ENCODE data around the gene FOXP3. TPM values are rescaled to one million over a fixed set of nuclear protein-coding genes. Genes with fewer than 3 reads are reported as not detected.
A peak's percentile ranks its signal among the peaks of the same experiment; 100 is the strongest.
"Not testable (repeated sequence)": the region's sequence is repeated elsewhere in the genome, so short reads cannot be mapped to it uniquely, and the experiment has no call there.

FOXP3 gene, protein sequence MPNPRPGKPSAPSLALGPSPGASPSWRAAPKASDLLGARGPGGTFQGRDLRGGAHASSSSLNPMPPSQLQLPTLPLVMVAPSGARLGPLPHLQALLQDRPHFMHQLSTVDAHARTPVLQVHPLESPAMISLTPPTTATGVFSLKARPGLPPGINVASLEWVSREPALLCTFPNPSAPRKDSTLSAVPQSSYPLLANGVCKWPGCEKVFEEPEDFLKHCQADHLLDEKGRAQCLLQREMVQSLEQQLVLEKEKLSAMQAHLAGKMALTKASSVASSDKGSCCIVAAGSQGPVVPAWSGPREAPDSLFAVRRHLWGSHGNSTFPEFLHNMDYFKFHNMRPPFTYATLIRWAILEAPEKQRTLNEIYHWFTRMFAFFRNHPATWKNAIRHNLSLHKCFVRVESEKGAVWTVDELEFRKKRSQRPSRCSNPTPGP
- not detected in 2 replicates for total RNA-seq (2014; rRNA removed; shearing (Covaris generic))

DNA sequence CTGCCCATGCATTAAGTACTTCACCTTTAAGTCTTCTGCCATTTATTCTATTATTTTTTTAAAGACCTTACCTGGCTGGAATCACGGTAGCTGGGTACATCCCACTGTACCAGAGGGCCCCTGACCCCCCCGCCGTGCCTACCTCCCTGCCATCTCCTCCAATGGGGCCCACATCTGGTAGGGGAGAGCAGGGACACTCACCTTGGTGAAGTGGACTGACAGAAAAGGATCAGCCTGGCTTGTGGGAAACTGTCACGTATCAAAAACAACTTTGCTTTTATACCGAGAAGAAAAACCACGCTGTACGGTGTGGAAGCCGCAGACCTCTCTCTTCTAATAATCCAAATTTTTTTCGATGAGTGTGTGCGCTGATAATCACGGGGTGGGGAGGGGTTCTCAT, at the start of gene FOXP3:
Gene FOXP3, minus strand, starts transcription at position 251 of the 400 bp plus-strand sequence. CDS start 6,205 bp downstream, outside the sequence.
- no peak for DNase-seq (ENCODE audit: low spot score)

DNA sequence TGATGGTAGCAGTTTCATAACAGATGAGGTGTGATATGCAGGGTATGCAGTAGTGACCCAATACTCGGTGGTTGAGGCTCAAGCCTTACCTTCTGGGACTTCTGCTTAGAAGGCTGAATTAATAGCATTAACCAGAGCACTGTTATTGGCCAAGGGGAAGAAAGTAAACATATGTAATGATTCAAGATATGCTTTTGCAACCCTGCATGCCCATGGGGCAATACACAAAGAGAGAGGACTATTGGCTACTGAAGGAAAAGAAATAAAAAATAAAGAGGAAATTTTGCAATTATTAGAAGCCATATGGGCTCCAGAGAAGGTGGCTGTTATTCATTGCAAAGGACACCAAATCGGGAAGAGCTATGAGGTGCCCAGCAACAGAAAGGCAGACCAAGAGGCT, 47.7 kb upstream of the FOXP3 start:
- no peak for DNase-seq (ENCODE audit: low spot score)

DNA sequence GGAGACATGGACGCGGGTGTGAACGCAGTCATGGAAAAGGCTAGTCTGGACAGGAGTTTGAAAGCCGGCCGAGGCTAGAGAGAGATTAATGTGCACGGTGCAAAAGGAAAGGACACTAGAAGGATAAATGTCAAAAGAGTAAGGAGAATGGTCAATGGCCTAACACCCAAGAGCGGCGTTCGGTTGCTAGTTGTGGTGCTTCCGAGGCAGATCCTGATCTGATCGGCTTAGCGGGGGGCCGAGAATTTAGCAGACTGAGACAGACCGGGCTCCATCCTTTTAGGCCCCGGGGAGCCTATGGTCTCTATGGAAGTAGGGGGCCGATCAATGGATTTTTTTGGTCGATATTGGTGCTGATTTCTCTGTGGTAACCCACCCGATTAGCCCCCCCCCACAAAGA, 45.9 kb upstream of the FOXP3 start:
- DNase-seq (ENCODE audit: low spot score) = no peak

DNA sequence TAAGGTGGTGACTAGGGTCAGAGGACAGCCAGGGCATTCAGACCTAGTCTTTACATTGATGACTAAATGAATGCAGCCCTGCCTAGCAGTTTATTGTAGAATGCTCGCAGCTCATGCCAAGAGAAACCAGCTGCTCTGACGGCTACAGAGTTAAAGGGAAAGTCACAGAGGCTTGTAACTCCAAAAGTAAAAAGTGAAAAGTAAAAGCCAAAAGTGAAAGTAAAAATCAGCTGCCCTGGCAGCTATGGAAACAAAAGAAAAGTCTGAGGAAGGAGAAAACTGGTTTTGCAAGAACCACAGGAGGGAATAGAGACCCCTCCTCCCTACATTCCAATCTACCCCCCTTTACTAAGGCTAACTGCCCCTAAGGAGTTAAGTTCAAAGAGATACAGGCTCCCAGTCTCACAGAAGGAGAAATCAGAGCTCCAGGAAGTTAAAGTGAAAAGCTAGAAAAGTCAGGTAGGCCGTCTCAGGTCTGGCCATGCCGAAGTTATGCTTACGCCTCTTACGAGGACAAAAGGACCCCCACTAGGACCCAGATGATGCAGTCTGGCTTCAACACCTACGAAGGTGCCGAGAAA, 45.0 kb upstream of the FOXP3 start:
- peak; percentile 1 for DNase-seq (ENCODE audit: low spot score)

DNA sequence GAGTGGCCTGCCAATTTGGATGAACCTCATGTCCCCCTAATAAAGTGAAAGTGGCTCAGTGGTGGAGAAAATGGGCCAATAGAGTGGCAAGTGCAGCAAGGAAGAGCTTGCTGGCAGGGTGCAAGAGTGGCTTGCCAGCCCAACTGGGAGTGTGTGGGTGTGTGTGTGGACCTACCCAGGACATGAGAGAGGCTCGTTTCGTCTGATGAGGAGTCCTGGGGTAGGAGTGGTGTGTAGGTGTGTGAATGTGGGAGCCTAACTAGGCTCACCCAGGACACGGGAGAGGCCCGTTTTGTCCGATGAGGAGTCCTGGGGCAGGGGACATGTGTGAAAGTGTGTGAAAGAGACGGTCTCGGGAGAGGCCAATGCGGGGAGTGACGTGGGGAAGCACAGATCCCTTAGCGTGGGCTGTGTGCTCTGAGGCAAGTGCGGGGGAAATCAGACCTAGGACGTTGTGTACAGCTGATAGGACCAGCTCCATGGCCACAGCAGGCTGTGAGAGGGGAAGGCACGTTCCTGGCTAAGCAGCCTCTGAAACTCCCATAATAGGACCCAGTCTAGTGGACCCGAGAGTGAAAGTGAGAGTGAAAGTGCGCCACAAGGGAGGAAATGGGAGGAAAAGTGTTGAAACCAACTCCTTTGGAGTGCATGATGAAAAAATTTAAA, 44.2 kb upstream of the FOXP3 start:
- DNase-seq (ENCODE audit: low spot score) = no peak

DNA sequence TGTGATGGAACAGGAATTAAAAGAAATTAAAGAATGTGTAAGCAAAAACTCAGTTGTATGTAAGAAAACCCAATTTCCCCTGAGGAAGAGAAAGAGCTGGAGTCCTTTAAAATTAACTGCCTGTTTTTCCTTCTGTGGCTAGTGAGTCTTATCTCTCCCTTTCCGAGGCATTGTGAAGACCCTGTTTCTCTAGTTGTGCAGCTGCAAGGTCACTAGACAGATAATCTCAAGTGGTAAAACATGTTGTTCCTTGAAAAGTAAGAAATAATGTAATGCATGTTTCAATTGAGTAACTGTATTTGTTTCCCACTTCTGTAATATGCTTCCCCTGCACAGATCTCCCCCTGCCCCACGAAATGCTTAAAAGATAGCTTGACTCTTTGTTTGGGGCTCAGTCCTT, 43.3 kb upstream of the FOXP3 start:
- not testable (repeated sequence) for DNase-seq (ENCODE audit: low spot score)

DNA sequence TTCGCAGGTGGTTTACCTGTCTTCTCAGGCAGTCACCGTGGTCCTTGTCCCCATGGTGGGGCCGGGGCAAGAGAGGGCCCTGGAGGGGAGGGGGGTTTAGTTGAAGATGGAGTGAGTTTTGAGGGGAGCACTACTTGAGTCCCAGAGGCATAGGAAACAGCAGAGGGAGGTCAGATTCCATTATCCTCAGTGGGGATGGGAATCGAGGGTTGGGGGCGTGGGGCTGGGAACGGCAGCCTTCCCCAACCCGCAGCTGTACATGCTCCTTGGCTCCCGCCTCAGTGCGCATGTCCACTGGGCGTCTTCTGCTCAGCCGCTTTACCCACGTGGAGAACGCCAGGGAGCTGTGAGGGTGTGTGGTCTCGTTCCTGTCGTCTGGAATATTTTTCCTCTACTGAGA, 38.8 kb upstream of the FOXP3 start, which contains the start of gene GAGE10:
Gene GAGE10, plus strand, starts transcription at position 301 of the 400 bp plus-strand sequence. CDS start 1,214 bp downstream, outside the sequence.
- no peak for DNase-seq (ENCODE audit: low spot score)

DNA sequence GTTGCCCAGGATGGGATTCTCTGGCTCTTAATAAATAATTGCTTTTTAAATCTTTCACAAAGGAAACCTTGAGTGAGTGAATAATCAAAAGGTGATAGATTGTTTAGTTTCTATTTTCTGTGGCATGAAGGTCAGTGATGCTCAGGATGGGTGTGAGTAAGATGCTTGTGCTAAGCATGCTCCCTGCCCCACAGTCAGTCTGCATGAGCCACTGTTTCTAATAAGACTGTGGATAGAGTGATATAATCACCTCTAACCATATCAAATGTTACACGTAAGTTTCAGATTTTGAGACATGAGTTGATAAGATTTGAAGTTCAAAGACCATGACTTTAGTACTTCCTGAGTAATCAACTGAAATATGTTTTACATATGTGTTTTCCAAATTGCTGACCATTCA, 36.2 kb upstream of the FOXP3 start:
- no peak for DNase-seq (ENCODE audit: low spot score)

DNA sequence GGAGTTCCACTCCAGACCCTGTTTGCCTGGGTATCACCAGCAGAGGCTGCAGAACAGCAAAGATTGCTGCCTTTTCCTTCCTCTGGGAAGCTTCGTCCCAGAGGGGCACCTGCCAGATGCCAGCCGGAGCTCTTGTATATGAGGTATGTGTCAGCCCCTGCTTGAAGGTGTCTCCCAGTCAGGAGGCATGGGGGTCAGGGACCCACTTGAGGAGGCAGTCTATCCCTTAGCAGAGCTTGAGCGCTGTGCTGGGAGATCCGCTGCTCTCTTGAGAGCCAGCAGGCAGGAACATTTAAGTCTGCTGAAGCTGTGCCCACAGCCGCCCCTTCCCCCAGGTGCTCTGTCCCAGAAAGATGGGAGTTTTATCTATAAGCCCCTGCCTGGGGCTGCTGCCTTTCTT, 34.8 kb upstream of the FOXP3 start:
- DNase-seq (ENCODE audit: low spot score) = not testable (repeated sequence)

DNA sequence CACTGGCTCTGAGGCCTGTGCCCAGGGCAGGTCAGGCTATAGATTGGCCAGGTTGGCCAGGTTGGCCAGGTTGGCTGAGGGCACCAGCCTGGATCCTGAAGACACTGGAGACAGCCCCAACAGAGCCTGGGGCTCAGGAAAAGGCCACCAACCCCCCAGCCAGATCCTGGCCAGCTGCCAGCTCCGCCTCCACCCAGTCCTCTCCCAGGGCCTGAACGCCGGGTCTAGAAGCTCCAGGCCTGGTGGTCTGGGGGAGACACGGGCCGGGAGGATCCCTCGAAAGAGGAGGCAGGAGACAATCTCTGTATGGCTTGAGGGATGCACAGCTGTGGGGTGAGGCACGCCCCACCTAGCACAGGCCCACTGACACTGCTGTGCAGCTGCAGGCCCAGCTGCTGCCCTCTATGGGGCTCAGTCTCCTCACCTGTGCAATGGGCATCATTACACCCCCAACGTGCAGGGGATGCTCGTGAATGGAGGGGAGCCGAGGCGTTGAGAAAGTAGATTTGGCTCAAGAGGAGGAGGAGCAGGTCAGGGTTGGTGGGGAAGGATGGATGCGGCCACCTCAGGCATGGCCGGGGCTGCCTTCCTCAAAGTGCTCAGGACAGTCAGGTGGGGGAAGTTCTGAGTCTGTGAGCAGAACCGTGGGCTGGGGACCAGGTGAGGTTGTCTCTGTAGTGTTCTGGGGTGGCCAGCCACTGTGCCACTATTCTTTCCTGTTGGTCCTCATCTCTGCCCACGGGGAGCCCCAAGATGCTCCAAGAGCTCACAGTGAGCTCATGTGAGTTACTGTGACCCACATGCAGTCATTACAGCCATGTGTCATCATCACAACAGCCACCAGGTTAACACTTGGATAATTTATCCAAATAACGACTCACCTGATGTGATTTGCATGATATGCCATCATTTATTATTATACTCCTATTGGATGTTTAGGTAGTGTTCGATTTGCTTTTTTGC, 28.2 kb upstream of the FOXP3 start:
- no peak for DNase-seq (ENCODE audit: low spot score)

DNA sequence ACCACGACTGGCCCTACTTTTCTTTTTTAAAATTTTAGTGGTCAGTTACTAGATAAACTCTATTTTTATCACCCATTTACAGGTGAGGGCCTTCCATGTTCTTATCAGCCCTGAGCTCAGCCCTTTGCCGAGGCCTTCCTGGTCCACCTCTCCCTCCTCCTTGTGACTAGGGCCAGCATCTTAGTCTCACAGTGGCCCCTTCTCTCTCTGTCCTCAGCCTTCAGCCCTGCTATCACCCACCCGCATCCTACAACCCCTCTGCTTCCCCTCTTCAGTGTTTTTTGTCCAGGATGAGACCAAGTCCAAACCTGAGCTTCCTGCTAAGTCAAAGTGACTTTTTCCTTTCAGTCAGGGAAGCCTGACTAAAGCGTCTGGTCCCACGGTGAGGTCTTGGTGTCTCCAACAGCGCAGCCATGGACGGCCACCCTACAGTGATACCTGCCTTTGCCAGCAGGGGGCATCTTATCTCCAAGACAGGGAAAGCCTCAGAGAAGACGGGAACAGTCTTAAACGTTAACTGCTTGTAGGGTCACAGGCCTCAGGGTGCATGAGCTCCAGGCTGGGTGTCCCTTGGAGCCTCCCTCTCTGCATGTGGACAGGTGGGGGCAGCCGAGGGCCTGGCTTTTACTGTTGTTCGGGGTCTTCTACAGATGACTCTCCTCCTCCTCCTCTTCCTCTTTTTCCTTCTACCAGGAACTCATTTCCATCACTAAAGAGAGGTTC, 27.3 kb upstream of the FOXP3 start:
- DNase-seq (ENCODE audit: low spot score) = peak; percentile 47

DNA sequence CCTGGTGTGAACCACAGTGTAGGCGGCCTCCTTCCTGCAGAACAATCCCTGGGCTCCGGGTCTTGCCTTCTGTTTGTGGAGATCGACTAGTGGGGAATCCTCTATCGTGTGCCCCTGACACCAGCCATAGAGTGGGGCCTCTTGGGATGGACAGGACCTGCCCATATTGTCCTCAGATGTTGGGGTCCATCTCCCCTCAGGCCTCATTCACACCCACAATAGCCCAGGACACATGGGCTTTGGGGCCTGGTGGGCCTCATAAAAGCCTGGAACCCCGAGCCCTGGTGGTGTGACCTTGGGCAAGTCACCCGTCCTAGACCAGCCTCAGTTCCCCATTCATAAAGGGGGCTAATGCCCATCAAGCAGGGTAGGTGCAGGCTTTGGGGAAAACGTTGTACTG, 25.7 kb upstream of the FOXP3 start:
- DNase-seq (ENCODE audit: low spot score) = no peak

DNA sequence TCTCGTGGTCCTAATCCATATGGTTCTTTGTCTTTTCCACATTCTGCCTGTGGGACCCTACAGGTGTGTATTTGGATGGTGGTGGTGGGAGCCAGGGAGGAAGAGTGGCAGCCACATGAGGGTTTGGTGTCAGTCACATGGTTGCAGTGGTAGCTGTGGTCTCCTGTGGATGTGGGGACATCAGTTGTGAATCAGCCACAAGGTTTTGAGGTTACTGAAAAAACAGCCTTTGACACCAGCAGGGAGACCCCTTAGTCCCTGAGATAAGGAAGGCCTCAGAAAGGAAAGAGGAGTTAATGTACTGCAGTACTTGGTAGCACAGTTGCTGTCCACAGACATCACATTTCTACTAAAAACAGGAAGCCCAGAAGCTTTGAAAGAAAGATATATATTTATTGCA, 23.2 kb upstream of the FOXP3 start:
- no peak for DNase-seq (ENCODE audit: low spot score)

DNA sequence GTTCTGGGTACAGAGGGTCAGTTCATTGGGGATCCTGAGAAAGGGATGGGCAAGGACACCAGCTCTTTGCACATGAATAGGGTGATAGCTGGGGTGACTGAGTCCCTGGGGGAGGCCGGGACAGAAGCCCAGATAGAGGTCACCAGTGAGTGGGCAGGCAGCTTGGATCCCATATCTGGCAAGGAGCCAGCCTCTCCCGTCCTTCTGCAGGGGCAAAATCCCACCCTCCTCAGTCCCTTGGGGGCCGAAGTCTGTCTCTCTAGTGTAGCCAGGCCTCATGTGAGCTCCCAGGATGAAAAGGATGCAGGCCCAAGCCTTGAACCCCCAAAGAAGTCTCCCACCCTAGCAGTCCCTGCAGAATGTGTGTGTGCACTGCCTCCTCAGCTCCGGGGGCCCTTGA, 22.1 kb upstream of the FOXP3 start:
- no peak for DNase-seq (ENCODE audit: low spot score)

DNA sequence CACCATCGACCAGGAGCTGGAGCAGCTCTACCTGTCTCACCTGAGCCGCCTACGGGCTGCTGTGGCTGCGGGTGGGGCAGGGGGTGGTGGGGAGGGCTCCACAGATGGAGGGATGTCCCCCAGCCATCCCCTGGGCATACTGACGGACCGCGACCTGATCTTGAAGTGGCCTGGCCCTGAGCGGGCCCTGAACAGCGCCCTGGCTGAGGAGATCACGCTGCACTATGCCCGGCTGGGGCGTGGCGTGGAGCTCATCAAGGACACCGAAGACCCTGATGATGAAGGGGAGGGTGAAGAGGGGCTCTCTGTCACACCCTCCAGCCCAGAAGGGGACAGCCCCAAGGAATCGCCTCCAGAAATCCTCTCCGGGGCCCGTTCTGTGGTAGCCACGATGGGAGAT, 21.6 kb upstream of the FOXP3 start:
- DNase-seq (ENCODE audit: low spot score) = no peak

DNA sequence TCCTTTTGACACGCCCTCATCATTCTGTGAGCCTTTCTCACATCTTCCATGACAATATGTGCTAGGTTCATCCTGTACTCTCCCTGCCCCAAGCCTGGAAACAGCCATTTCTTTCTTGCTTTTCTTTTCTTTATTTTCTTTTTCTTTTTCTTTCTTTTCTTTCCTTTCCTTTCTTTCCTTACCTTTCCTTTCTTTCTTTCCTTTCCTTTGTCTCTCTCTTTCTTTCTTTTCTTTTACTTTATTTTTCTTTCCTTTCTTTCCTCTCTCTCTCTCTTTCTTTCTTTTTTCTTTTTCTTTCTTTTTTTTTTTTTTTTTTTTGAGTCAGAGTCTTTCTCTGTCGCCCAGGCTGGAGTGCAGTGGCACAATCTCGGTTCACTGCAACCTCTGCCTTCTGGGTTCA, 19.7 kb upstream of the FOXP3 start:
- DNase-seq (ENCODE audit: low spot score) = no peak

DNA sequence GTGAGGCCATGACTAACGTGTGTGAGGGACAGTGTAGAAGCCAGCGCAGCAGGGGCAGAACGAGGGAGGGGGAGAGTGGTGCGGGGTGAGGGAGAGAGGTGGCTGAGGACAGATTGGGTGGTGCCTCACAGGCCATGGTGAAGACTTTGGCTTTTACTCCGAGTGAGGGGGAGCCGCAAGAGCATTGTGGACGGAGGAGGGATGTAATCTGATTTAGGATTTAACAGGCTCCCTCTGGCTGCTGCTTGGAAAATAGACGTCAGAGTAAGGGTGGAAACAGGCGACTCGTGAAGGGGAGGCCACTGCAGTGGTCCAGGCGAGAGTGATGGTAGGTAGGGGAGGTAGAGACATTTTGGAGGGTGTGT, 18.1 kb upstream of the FOXP3 start:
- DNase-seq (ENCODE audit: low spot score) = peak; percentile 4

DNA sequence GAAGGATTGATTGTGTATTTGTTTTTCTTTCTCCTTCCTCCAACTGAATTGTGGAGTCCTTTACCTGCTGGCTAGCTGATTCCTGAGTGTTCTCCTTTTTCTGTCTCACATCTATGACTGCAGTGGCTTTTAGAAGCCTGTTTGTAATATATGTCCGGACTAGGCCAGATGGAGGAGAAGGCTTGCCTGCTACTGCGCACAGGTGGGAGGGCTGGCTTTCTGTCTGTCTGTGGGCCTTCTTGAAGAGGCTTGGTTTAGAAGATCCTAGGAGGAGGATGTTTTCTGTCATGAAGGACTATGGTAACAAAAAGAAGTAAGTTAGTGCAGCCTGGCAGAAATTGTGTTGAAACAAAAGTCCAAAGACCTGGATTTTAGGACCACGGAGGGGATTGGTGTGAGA, 13.6 kb upstream of the FOXP3 start:
- no peak for DNase-seq (ENCODE audit: low spot score)

DNA sequence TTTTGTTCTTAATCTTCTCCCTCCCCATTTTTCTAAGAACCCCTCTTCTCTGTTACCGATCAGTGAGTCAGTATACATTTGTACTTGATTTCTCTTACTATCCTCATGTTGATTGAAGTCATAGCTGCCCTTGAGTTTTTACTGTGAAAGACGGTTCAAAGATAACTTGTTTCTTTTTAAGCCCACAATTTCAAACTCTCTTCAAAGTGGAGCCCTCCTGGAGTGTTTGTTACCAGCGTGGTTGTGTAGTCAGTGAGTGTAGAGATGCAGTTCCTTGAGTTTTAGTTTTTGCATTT, 13.0 kb upstream of the FOXP3 start:
- DNase-seq (ENCODE audit: low spot score) = no peak

DNA sequence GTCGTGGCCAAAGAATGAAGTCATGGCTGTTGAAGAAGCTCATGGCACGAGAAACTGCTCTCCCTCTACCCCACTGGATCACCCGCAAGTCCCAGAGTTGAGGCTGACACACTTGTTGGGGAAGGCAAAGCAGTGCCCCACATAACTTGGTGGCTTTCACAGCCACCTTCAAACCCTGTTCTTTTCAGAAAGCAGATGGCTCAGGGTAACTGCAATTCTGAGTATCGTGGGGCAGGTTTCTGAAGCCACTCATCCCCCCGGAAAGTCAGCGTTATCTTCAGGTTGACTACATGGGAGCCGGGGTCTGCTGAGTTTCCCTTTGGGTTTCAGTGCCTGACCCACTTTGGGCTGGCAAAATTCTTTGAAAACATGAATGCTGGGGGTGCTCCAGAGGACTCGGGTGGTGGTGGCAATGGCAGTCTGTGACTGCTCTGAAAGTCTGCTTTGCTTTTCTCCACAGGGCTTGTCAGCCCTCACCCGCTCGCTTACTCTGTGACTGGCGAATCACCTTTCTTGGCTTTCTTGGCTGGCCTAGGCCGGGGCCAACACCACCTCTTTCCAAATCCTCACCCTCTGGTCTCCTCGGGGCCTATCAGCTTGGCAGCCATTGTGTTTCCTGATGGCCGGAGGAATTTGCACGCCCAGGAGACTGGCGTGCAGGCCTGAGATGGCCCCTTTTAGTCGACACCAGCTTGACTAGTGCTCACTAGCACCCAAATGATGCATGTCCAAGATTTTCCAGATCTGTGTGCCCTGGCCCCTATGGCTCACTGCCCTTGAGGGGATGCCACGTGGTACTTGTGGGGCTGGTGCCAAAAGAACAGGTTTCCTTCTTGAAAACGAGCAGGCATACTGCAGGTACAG, 12.4 kb upstream of the FOXP3 start:
- DNase-seq (ENCODE audit: low spot score) = no peak
